ENCODE results near the gene UTY.

GRCh38 chrY:13501215-13501614, 21.4 kb upstream of the UTY start:
- no peak for TF ChIP-seq POLR2A (IDR thresholded peaks at IDR 0.05; ENCODE audit: low read length)
- TF ChIP-seq GATA1 (IDR thresholded peaks at IDR 0.05; ENCODE audit: low read depth, low read length) = no peak

Measured in erythroblast (primary cell).